IMR-90 (cell line): ENCODE results near the gene BTBD9. TPM values are rescaled to one million over a fixed set of nuclear protein-coding genes. Genes with fewer than 3 reads are reported as not detected.
A peak's percentile ranks its signal among the peaks of the same experiment; 100 is the strongest.

Experiments used
- ATAC-seq: fragments of 200-7000 bp; cut with Tn5 transposase; 2 replicates; pipeline ENCODE4 v1.9.1; 2020; ENCODE audit warnings: low read depth, mild to moderate bottlenecking, moderate library complexity
- BruUV-seq: library from RNA; stranded (reverse); fragments of 400-500 nt; replicated peaks from 2 replicates; lab custom pipeline; 2021; lab: Mats Ljungman, UMichigan
- CTCF ChIA-PET: fragments of 300-600 bp; formaldehyde crosslinking; extraction: SDS; loops from one replicate; lab custom pipeline; 2021; ENCODE audit warnings: antibody characterized with exemption; lab: Yijun Ruan, JAX
- POLR2A ChIA-PET: fragments of 300-600 bp; sonication (Branson Sonifier 250); formaldehyde crosslinking; loops from one replicate; lab custom pipeline; 2022; ENCODE audit warnings: antibody characterized with exemption; ENCODE audit not compliant: unreplicated experiment; lab: Charles Lee
- DNase-seq: peaks from one replicate; pipeline ENCODE4 v3.0.0; 2013
- H2AFZ ChIP-seq: replicated peaks from 2 replicates; pipeline ENCODE3; 2013; ENCODE audit warnings: low read length, mild to moderate bottlenecking; ENCODE audit not compliant: poor library complexity
- H2AK5ac ChIP-seq: 2 replicates; pipeline ENCODE4 v1.6.1; 2013; ENCODE audit warnings: low read depth, low read length, inconsistent platforms
- H2AK9ac ChIP-seq: replicated peaks from 2 replicates; pipeline ENCODE3; 2013; ENCODE audit warnings: mild to moderate bottlenecking, low read depth, low read length, moderate library complexity; ENCODE audit not compliant: poor library complexity
- H2BK120ac ChIP-seq: 2 replicates; pipeline ENCODE4 v1.6.1; 2013; ENCODE audit warnings: low read depth, low read length, inconsistent platforms
- H2BK15ac ChIP-seq: 3 replicates; pipeline ENCODE4 v1.6.1; 2013; ENCODE audit warnings: low read depth, low read length, inconsistent platforms
- H2BK20ac ChIP-seq: 2 replicates; pipeline ENCODE4 v1.6.1; 2013; ENCODE audit warnings: low read depth, mild to moderate bottlenecking, inconsistent platforms, low read length, moderate library complexity
- H2BK5ac ChIP-seq: 2 replicates; pipeline ENCODE4 v1.6.1; 2013; ENCODE audit warnings: mild to moderate bottlenecking, low read depth, low read length, inconsistent platforms; ENCODE audit not compliant: poor library complexity, severe bottlenecking
- H3K14ac ChIP-seq: replicated peaks from 2 replicates; pipeline ENCODE4 v1.6.1; 2013; ENCODE audit warnings: low read depth, low read length, inconsistent platforms
- H3K18ac ChIP-seq: 2 replicates; pipeline ENCODE4 v1.6.1; 2013; ENCODE audit warnings: low read depth, low read length, control low read depth
- H3K23ac ChIP-seq: 2 replicates; pipeline ENCODE4 v1.6.1; 2013; ENCODE audit warnings: low read depth, low read length, inconsistent platforms
- H3K27ac ChIP-seq: 2 replicates; pipeline ENCODE4 v1.5.1; 2013; ENCODE audit warnings: mild to moderate bottlenecking, control low read depth, low read length; ENCODE audit not compliant: insufficient read depth
- H3K27me3 ChIP-seq: 2 replicates; pipeline ENCODE4 v1.6.1; 2013; ENCODE audit warnings: low read length; ENCODE audit not compliant: control insufficient read depth, insufficient read depth
- H3K36me3 ChIP-seq: 2 replicates; pipeline ENCODE4 v1.6.1; 2013; ENCODE audit warnings: low read length, mixed read lengths; ENCODE audit not compliant: control insufficient read depth, insufficient read depth
- H3K4ac ChIP-seq: 2 replicates; pipeline ENCODE4 v1.6.1; 2013; ENCODE audit warnings: low read depth, low read length, inconsistent platforms
- H3K4me1 ChIP-seq: 2 replicates; pipeline ENCODE4 v1.6.1; 2013; ENCODE audit warnings: low read length, mixed read lengths; ENCODE audit not compliant: control insufficient read depth, insufficient read depth
- H3K4me2 ChIP-seq: 2 replicates; pipeline ENCODE4 v1.6.1; 2013; ENCODE audit warnings: low read depth, mild to moderate bottlenecking, control low read depth, low read length, moderate library complexity
- H3K4me3 ChIP-seq: 2 replicates; pipeline ENCODE4 v1.5.1; 2013; ENCODE audit warnings: low read depth, mild to moderate bottlenecking, control low read depth, low read length, moderate library complexity; ENCODE audit not compliant: insufficient read depth
- H3K56ac ChIP-seq: 2 replicates; pipeline ENCODE4 v1.6.1; 2013; ENCODE audit warnings: low read length, inconsistent platforms; ENCODE audit not compliant: insufficient read depth; ENCODE audit errors: extremely low read depth
- H3K79me1 ChIP-seq, 2 experiments: 2 replicates each; pipeline ENCODE4 v1.6.1; 2013; ENCODE audit warnings: low read length in 2 of 2, inconsistent platforms in 1 of 2, low read depth in 1 of 2
- H3K9ac ChIP-seq: 2 replicates; pipeline ENCODE4 v1.6.1; 2013; ENCODE audit warnings: low read depth, low read length, control low read depth
- H3K9me1 ChIP-seq: 2 replicates; pipeline ENCODE4 v1.6.1; 2013; ENCODE audit warnings: low read length, inconsistent platforms; ENCODE audit not compliant: insufficient read depth
- H3K9me3 ChIP-seq: 2 replicates; pipeline ENCODE4 v1.6.1; 2013; ENCODE audit warnings: low read length; ENCODE audit not compliant: control insufficient read depth, insufficient read depth
- H4K20me1 ChIP-seq: 2 replicates; pipeline ENCODE4 v1.6.1; 2013; ENCODE audit warnings: low read length, inconsistent platforms; ENCODE audit not compliant: insufficient read depth
- H4K5ac ChIP-seq: 2 replicates; pipeline ENCODE4 v1.6.1; 2013; ENCODE audit warnings: mild to moderate bottlenecking, low read depth, low read length, control low read depth
- H4K8ac ChIP-seq, 2 experiments: 2 replicates each; pipeline ENCODE4 v1.6.1; 2013; ENCODE audit warnings: low read depth in 2 of 2, low read length in 2 of 2, control low read depth in 1 of 2, inconsistent platforms in 1 of 2
- H4K91ac ChIP-seq: 2 replicates; pipeline ENCODE4 v1.6.1; 2013; ENCODE audit warnings: low read depth, low read length, inconsistent platforms; ENCODE audit not compliant: insufficient read depth
- BHLHE40 ChIP-seq: fragments of 150-350 bp; IDR thresholded peaks from 2 replicates; pipeline ENCODE4 v1.6.1; 2016; ENCODE audit warnings: mild to moderate bottlenecking, low read depth, low read length
- CEBPB ChIP-seq: IDR thresholded peaks from 2 replicates; pipeline ENCODE4 v1.6.1; 2012; ENCODE audit warnings: low read depth, low read length, improper control_type of control experiment
- CHD1 ChIP-seq: IDR thresholded peaks from 2 replicates; pipeline ENCODE4 v1.6.1; 2012; ENCODE audit warnings: low read depth, low read length, improper control_type of control experiment
- CTCF ChIP-seq: conservative IDR thresholded peaks from 2 replicates; pipeline ENCODE4 v1.5.1; 2012; ENCODE audit warnings: mild to moderate bottlenecking, low read depth, low read length, improper control_type of control experiment
- FOS ChIP-seq: fragments of 150-350 bp; IDR thresholded peaks from 2 replicates; pipeline ENCODE4 v1.6.1; 2016; ENCODE audit warnings: low read depth, low read length
- MAFK ChIP-seq: IDR thresholded peaks from 2 replicates; pipeline ENCODE4 v1.6.1; 2012; ENCODE audit warnings: low read depth, low read length, improper control_type of control experiment
- MAZ ChIP-seq: IDR thresholded peaks from 2 replicates; pipeline ENCODE4 v1.6.1; 2012; ENCODE audit warnings: low read depth, mild to moderate bottlenecking, low read length, improper control_type of control experiment, moderate library complexity, borderline replicate concordance
- MXI1 ChIP-seq: IDR thresholded peaks from 2 replicates; pipeline ENCODE4 v1.6.1; 2012; ENCODE audit warnings: low read depth, mild to moderate bottlenecking, low read length, moderate library complexity, borderline replicate concordance
- NFE2L2 ChIP-seq: fragments of 150-350 bp; IDR thresholded peaks from 2 replicates; pipeline ENCODE4 v1.6.1; 2016; ENCODE audit warnings: low read depth, mild to moderate bottlenecking, low read length
- POLR2A ChIP-seq: IDR thresholded peaks from 2 replicates; pipeline ENCODE4 v1.6.1; 2012; ENCODE audit warnings: mild to moderate bottlenecking, low read depth, low read length
- RCOR1 ChIP-seq: IDR thresholded peaks from 2 replicates; pipeline ENCODE4 v1.6.1; 2012; ENCODE audit warnings: mild to moderate bottlenecking, low read length, improper control_type of control experiment; ENCODE audit not compliant: insufficient replicate concordance
- SMC3 ChIP-seq: fragments of 150-350 bp; IDR thresholded peaks from 2 replicates; pipeline ENCODE4 v1.6.1; 2016; ENCODE audit warnings: low read depth, mild to moderate bottlenecking, antibody characterized with exemption, low read length, moderate library complexity
- USF2 ChIP-seq: fragments of 150-350 bp; IDR thresholded peaks from 2 replicates; pipeline ENCODE4 v1.6.1; 2017; ENCODE audit warnings: mild to moderate bottlenecking, antibody characterized with exemption, low read length, low read depth
- WGBS, 2 experiments: methylation state at CpG; one replicate each; pipeline versions ENCODE4 v1.1.5 to v1.1.7; 2013; ENCODE audit warnings: missing lambda C conversion rate in 2 of 2; ENCODE audit not compliant: insufficient read length in 1 of 2; ENCODE audit errors: extremely low coverage in 2 of 2; 5-methylcytosine and 5-hydroxymethylcytosine counted together
- dilution Hi-C: fragments of 300-500 bp; cut with HindIII; formaldehyde crosslinking; loops from one replicate; pipeline ENCODE4 v1.14.3; 2018; ENCODE audit warnings: low sequenced_read_pairs; ENCODE audit not compliant: unreplicated experiment
- in situ Hi-C: fragments of 300-500 bp; cut with MboI; formaldehyde crosslinking; loops from 3 replicates; pipeline ENCODE4 v1.14.3; 2019; ENCODE audit warnings: low sequenced_read_pairs, inconsistent platforms, mixed read lengths
- intact Hi-C: fragments of 100-400 bp; cut with micrococcal nuclease; formaldehyde crosslinking; loops from 2 replicates; pipeline ENCODE4 v1.10.0; 2022
- polyA plus RNA-seq, 3 experiments: library from polyadenylated mRNA; depleted of rRNA; stranded (reverse); fragments of >200 nt; gene quantifications; 2 replicates each; pipeline ENCODE4 v1.2.3, GENCODE V29; 2012; ENCODE audit warnings: low replicate concordance in 1 of 3
- total RNA-seq: library from RNA; depleted of rRNA; stranded (reverse); fragments of >200 nt; gene quantifications from 2 replicates; pipeline ENCODE4 v1.2.3, GENCODE V29; 2012
- TF ChIP-seq, protein P1 (sequence below): fragments of 150-350 bp; IDR thresholded peaks from 2 replicates; pipeline ENCODE4 v1.6.1; 2016; ENCODE audit warnings: low read depth, mild to moderate bottlenecking, low read length, moderate library complexity, borderline replicate concordance

Gene BTBD9
- total and polyA plus RNA-seq, 2 of the 4 experiments (the other 2 are of a cell fraction) = 4.1 to 22.0 TPM

DNA sequence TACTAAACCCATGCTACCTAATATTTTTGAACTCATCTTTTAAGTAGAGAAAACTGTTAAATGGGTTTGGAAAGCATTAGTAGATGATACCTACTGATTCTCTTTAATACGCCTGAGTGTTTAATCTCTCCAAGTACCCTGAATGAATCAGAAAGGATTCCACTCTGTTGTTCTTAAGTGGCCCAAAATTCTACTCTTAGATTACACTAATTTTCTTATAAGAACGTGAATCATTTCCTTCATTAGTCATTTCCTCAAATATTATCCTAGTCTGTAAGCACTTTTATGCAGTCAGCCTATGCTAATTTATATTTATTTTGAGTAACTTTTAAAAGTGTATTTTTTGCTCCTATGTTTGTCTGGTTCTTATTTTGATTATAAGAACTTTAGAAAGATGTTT lies 380.0 kb downstream of the BTBD9 start:
- intact Hi-C loops (loop anchor here (5.0 kb wide), 1 partner anchor 78 kb away; no protein-coding TSS in a partner anchor), dilution Hi-C loops (no loop called here)
- no TSS peak for BruUV-seq

More for the DNA sequence above, 380.0 kb downstream of the BTBD9 start:
- H3K27me3 ChIP-seq = no peaks in the 10 kb centered on the region
- no peaks in the 10 kb centered on the region for H4K20me1 ChIP-seq
- peaks cover 15% of the 10 kb centered on the region for H3K4me1 ChIP-seq
- TF ChIP-seq CTCF (no peak), POLR2A (no peak), MAZ (no peak), NFE2L2 (no peak), USF2 (no peak), FOS (peak; percentile 50), RCOR1 (no peak), MAFK (0 out of 2 replicates have a peak, but pooled peaks have one; percentile 40), MXI1 (no peak), CEBPB (no peak), BHLHE40 (peak; percentile 25; the same call in 1 of the 2 replicates), CHD1 (no peak), SMC3 (no peak)
- TF ChIP-seq, protein P1, sequence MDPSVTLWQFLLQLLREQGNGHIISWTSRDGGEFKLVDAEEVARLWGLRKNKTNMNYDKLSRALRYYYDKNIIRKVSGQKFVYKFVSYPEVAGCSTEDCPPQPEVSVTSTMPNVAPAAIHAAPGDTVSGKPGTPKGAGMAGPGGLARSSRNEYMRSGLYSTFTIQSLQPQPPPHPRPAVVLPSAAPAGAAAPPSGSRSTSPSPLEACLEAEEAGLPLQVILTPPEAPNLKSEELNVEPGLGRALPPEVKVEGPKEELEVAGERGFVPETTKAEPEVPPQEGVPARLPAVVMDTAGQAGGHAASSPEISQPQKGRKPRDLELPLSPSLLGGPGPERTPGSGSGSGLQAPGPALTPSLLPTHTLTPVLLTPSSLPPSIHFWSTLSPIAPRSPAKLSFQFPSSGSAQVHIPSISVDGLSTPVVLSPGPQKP = no peak
- peaks cover 0 to 5% of the 10 kb centered on the region in 2 experiments; a peak in 2 of 4 replicates for H3K79me1 ChIP-seq
- H3K36me3 ChIP-seq = no peaks in the 10 kb centered on the region
- in situ Hi-C loops = no loop called here
- H3K9ac ChIP-seq = no peak overlapping the region
- peak overlapping the region; percentile 48 for H3K27ac ChIP-seq
- H3K9me1 ChIP-seq = peaks cover 11% of the 10 kb centered on the region
- H2BK15ac ChIP-seq = peak overlapping the region; percentile 89; the same call in 2 of the 3 replicates
- H3K9me3 ChIP-seq = no peaks in the 10 kb centered on the region
- H3K23ac ChIP-seq = peak overlapping the region; percentile 8; the same call in 1 of the 2 replicates
- peak overlapping the region; percentile 90 for H2BK5ac ChIP-seq
- peak overlapping the region; percentile 92 for H2BK120ac ChIP-seq
- no peak overlapping the region for H4K5ac ChIP-seq
- H2BK20ac ChIP-seq = peak overlapping the region; percentile 72
- ChIA-PET POLR2A (no interaction called here), CTCF (no interaction called here)
- no peak overlapping the region; the same call in 1 of the 2 replicates for H3K18ac ChIP-seq
- peak overlapping the region; percentile 67; the same call in 1 of the 2 replicates for H3K4ac ChIP-seq
- H2AK9ac ChIP-seq = no peak overlapping the region
- peak; percentile 87 for DNase-seq
- 0 out of 2 replicates have a peak overlapping the region, but pooled peaks have one; percentile 36 for H3K56ac ChIP-seq
- H2AK5ac ChIP-seq = peak overlapping the region; percentile 84
- H3K4me3 ChIP-seq = no peak overlapping the region
- 0 out of 2 replicates have a peak overlapping the region, but pooled peaks have one; percentile 81 for H3K14ac ChIP-seq
- H3K4me2 ChIP-seq = peak overlapping the region; percentile 68
- no peak overlapping the region; a peak in 1 of 4 replicates for H4K8ac ChIP-seq
- H2AFZ ChIP-seq = no peak overlapping the region
- WGBS, 2 experiments = no CpG with 5 or more reads among the region's 2 CpGs
- peak overlapping the region; percentile 50; the same call in 1 of the 2 replicates for H4K91ac ChIP-seq
- peak; percentile 66 for ATAC-seq
